SH-SY5Y (cell line): ENCODE measurements around the gene SETDB2.

Experiments used
- GATA2 ChIP-seq: IDR thresholded peaks from 2 replicates; pipeline ENCODE4 v1.6.1; 2011; ENCODE audit warnings: mild to moderate bottlenecking, low read depth, low read length
- GATA3 ChIP-seq: IDR thresholded peaks from 2 replicates; pipeline ENCODE4 v1.6.1; 2011; ENCODE audit warnings: low read depth, mild to moderate bottlenecking, low read length, moderate library complexity

- no peak for TF ChIP-seq GATA2
- no peak for TF ChIP-seq GATA3
These were observed 89.7 kb downstream of the SETDB2 start for GRCh38 chr13:49533591-49534269.
